K562 (cell line): ENCODE measurements around the gene MAGI2. TPM values are rescaled to one million over a fixed set of nuclear protein-coding genes. Genes with fewer than 3 reads are reported as not detected.

Source experiments
- ATAC-seq: fragments of 200-7000 bp; cut with Tn5 transposase; 3 replicates; pipeline ENCODE4 v1.9.1; 2020; ENCODE audit warnings: moderate library complexity
- BruUV-seq: library from RNA; stranded (reverse); fragments of 400-500 nt; replicated peaks from 2 replicates; lab custom pipeline; 2021; lab: Mats Ljungman, UMichigan
- CTCF ChIA-PET: fragments of 300-600 bp; formaldehyde crosslinking; extraction: SDS; loops from one replicate; lab custom pipeline; 2021; ENCODE audit warnings: low intra/inter-chr PET ratio; lab: Yijun Ruan, JAX
- POLR2A ChIA-PET: fragments of 300-600, 350-650 bp; sonication (Branson Sonifier 250); formaldehyde crosslinking; extraction: SDS; loops from one replicate; lab custom pipeline; 2021; ENCODE audit warnings: antibody characterized with exemption, inconsistent platforms; lab: Yijun Ruan, JAX
- DNase-seq, 4 experiments: peaks; one replicate each; pipeline versions ENCODE4 v3.0.0 to v3.0.0-alpha.2; 2011 to 2018; ENCODE audit warnings: low spot score in 3 of 4, mixed read lengths in 3 of 4; ENCODE audit errors: extremely low read depth in 1 of 4
- FAIRE-seq: peaks from 2 replicates; lab custom pipeline; 2011; peaks lifted over from hg19 to GRCh38; lab: Jason Lieb, UNC
- H2AFZ ChIP-seq: 2 replicates; pipeline ENCODE4 v1.6.0; 2011; ENCODE audit warnings: low read depth, low read length, control low read depth, inconsistent platforms
- H3K27ac ChIP-seq: fragments of 200-600 bp; 3 replicates; pipeline ENCODE4 v1.8.0; 2011; ENCODE audit warnings: low read depth, mild to moderate bottlenecking, control low read depth, inconsistent platforms, low read length, moderate library complexity, mixed read lengths; ENCODE audit errors: extremely low read depth
- H3K27me3 ChIP-seq, 2 experiments: fragments of 300-600 bp in 1 of 2; 2 replicates in 1 of 2; 3 replicates in 1 of 2; pipeline versions ENCODE4 v1.6.0 to v1.8.0; 2011; ENCODE audit warnings: inconsistent platforms in 2 of 2, low read length in 2 of 2, mild to moderate bottlenecking in 1 of 2, mixed read lengths in 1 of 2, moderate library complexity in 1 of 2; ENCODE audit not compliant: control insufficient read depth in 2 of 2, insufficient read depth in 2 of 2
- H3K36me3 ChIP-seq: fragments of 300-600 bp; 3 replicates; pipeline ENCODE4 v1.8.0; 2011; ENCODE audit warnings: mild to moderate bottlenecking, low read length, inconsistent platforms; ENCODE audit not compliant: control insufficient read depth, insufficient read depth
- H3K4me1 ChIP-seq, 2 experiments: fragments of 200-600 bp in 1 of 2; replicated peaks in 1 of 2; 2 replicates in 1 of 2; 3 replicates in 1 of 2; pipeline versions ENCODE4 v1.5.1 to v1.8.0; 2011; ENCODE audit warnings: inconsistent platforms in 2 of 2, low read length in 2 of 2, mild to moderate bottlenecking in 1 of 2, mixed read lengths in 1 of 2, moderate library complexity in 1 of 2; ENCODE audit not compliant: control insufficient read depth in 2 of 2, insufficient read depth in 2 of 2
- H3K4me2 ChIP-seq: 2 replicates; pipeline ENCODE4 v1.6.1; 2011; ENCODE audit warnings: low read length, control low read depth, inconsistent platforms, mixed read lengths; ENCODE audit not compliant: insufficient read depth
- H3K4me3 ChIP-seq: fragments of 200-600 bp; sonication (generic), shearing (Covaris generic); 2 replicates; pipeline ENCODE4 v1.5.1; 2016; ENCODE audit warnings: control low read depth, inconsistent platforms
- H3K79me2 ChIP-seq: fragments of 200-600 bp; 3 replicates; pipeline ENCODE4 v1.8.0; 2011; ENCODE audit warnings: low read length, inconsistent platforms; ENCODE audit not compliant: control insufficient read depth, insufficient read depth
- H3K9ac ChIP-seq, 2 experiments: 2 replicates each; pipeline versions ENCODE4 v1.6.0 to v1.6.1; 2011; ENCODE audit warnings: low read depth in 2 of 2, low read length in 2 of 2, control low read depth in 1 of 2, inconsistent platforms in 1 of 2, mild to moderate bottlenecking in 1 of 2, mixed read lengths in 1 of 2; ENCODE audit not compliant: insufficient read depth in 1 of 2
- H3K9me1 ChIP-seq: one replicate; pipeline ENCODE4 v1.6.0; 2011; ENCODE audit warnings: inconsistent platforms, mild to moderate bottlenecking, low read length, moderate library complexity; ENCODE audit not compliant: control insufficient read depth, insufficient read depth
- H3K9me3 ChIP-seq: replicated peaks from 2 replicates; pipeline ENCODE4 v1.5.1; 2011; ENCODE audit warnings: low read depth, low read length, inconsistent platforms; ENCODE audit not compliant: control insufficient read depth, insufficient read depth
- H4K20me1 ChIP-seq: replicated peaks from 2 replicates; pipeline ENCODE4 v1.6.1; 2011; ENCODE audit warnings: low read length, inconsistent platforms, mixed read lengths; ENCODE audit not compliant: control insufficient read depth, insufficient read depth
- CBFA2T2 ChIP-seq: fragments of 450-650 bp; conservative IDR thresholded peaks from 2 replicates; pipeline ENCODE4 v1.6.1; 2017; ENCODE audit warnings: mild to moderate bottlenecking
- MYBL2 ChIP-seq, 2 experiments: fragments of 450-650 bp in 1 of 2; sonication (generic) in 1 of 2; formaldehyde crosslinking in 1 of 2; IDR thresholded peaks; 2 replicates each; pipeline versions ENCODE4 v1.6.1 to v1.8.1; 2017 to 2022; ENCODE audit warnings: borderline replicate concordance in 1 of 2, inconsistent platforms in 1 of 2, low read depth in 1 of 2, mild to moderate bottlenecking in 1 of 2, missing genetic modification reagents in 1 of 2, moderate library complexity in 1 of 2
- RBM14 ChIP-seq: fragments of 200-400 bp; formaldehyde crosslinking; IDR thresholded peaks from 2 replicates; pipeline ENCODE4 v1.6.1; 2018; ENCODE audit warnings: low read depth, mild to moderate bottlenecking, low read length, moderate library complexity, borderline replicate concordance; ENCODE audit not compliant: insufficient read depth
- SAP30 ChIP-seq: fragments of 200-600 bp; sonication (generic); IDR thresholded peaks from 2 replicates; pipeline ENCODE4 v1.6.1; 2012; ENCODE audit warnings: borderline replicate concordance, low read depth, mild to moderate bottlenecking, moderate library complexity, low read length, control low read depth, inconsistent platforms; ENCODE audit not compliant: insufficient read depth, poor library complexity, severe bottlenecking
- SRF ChIP-seq, 2 experiments: fragments of 250-450, 450-650 bp in 1 of 2; sonication (Bioruptor Pico) in 1 of 2; sonication (generic) in 1 of 2; formaldehyde crosslinking; IDR thresholded peaks; 2 replicates each; pipeline versions ENCODE4 v1.5.0 to v1.5.1; 2020 to 2022; ENCODE audit warnings: mild to moderate bottlenecking in 1 of 2, missing genetic modification reagents in 1 of 2
- ZNF311 ChIP-seq: fragments of 250-450 bp; sonication (Bioruptor Pico); IDR thresholded peaks from 2 replicates; pipeline ENCODE4 v1.4.0; 2020; ENCODE audit warnings: mild to moderate bottlenecking, moderate library complexity
- WGBS: fragments of 100-300 bp; shearing (Covaris generic); methylation state at CpG from one replicate; pipeline ENCODE4 v1.1.6; 2016; ENCODE audit warnings: low coverage, mixed read lengths; ENCODE audit not compliant: insufficient coverage; ENCODE audit errors: missing lambda C conversion rate; 5-methylcytosine and 5-hydroxymethylcytosine counted together
- in situ Hi-C: fragments of 300-500 bp; cut with MboI; formaldehyde crosslinking; loops from 4 replicates; pipeline ENCODE4 v1.15.0; 2018; ENCODE audit warnings: inconsistent platforms, mixed read lengths
- intact Hi-C: fragments of 100-400 bp; cut with micrococcal nuclease; formaldehyde crosslinking; loops from 2 replicates; pipeline ENCODE4 v1.14.2; 2022
- polyA plus RNA-seq, 8 experiments: library from polyadenylated mRNA; depleted of rRNA in 4 of 8; stranded (reverse) in 5 of 8; unstranded in 3 of 8; fragments of >200 nt; fragmentation: Nextera tagmentation in 2 of 8; fragmentation: Illumina TruSeq in 1 of 8; extraction: Ambion mirVana in 2 of 8; extraction: Trizol in 1 of 8; gene quantifications; 2 replicates each; pipeline versions ENCODE4 v1.2.1 to v1.2.3, GENCODE V29; 2011 to 2014; ENCODE audit warnings: inconsistent platforms in 1 of 8, missing spikeins in 1 of 8
- total RNA-seq, 7 experiments: library from RNA; depleted of rRNA in 6 of 7; stranded (reverse); fragments of >200 nt in 6 of 7; fragmentation: Illumina TruSeq in 2 of 7; extraction: Trizol in 2 of 7; gene quantifications; 2 replicates each; pipeline versions ENCODE4 v1.2.1 to v1.2.3, GENCODE V29; 2011 to 2021; ENCODE audit warnings: low replicate concordance in 1 of 7
- TF ChIP-seq, protein P1 (sequence below): sonication (generic); formaldehyde crosslinking; IDR thresholded peaks from 2 replicates; pipeline ENCODE4 v1.8.1; 2023; ENCODE audit warnings: mild to moderate bottlenecking, missing genetic modification reagents, moderate library complexity
- TF ChIP-seq, protein P2 (sequence below), 2 experiments: fragments of 200-800 bp in 1 of 2; sonication (Bioruptor generic) in 1 of 2; sonication (generic) in 1 of 2; formaldehyde crosslinking in 1 of 2; IDR thresholded peaks in 1 of 2; conservative IDR thresholded peaks in 1 of 2; 2 replicates each; pipeline versions ENCODE4 v1.5.0 to v1.6.1; 2016 to 2020; ENCODE audit warnings: missing compliant biosample characterization in 1 of 2, missing genetic modification characterization in 1 of 2, missing genetic modification reagents in 1 of 2

MAGI2 gene
- total and polyA plus RNA-seq, 9 of the 15 experiments (the other 6 are each of a cell fraction or from before 2014, with no cell fraction given), result 0.27 to 1.4 (median 0.70) TPM

GRCh38 chr7:79290841-79291497, 162.5 kb downstream of the MAGI2 start:
- Histone ChIP-seq H3K9me3 (no peaks in the 10 kb centered on the region), H4K20me1 (no peaks in the 10 kb centered on the region), H3K4me3 (no peak overlapping the region), H3K9me1 (no peaks in the 10 kb centered on the region), H2AFZ (no peak overlapping the region), H3K4me1 (no peaks in the 10 kb centered on the region), H3K27me3 (no peaks in the 10 kb centered on the region), H3K4me2 (no peak overlapping the region), H3K79me2 (no peaks in the 10 kb centered on the region), H3K9ac (no peak overlapping the region), H3K36me3 (no peaks in the 10 kb centered on the region), H3K27ac (no peak overlapping the region)
- CTCF ChIA-PET, result no interaction called here
- no TSS peak for BruUV-seq
- POLR2A ChIA-PET, result no interaction called here
- FAIRE-seq, result no peak
- in situ Hi-C loops, result no loop called here
- 2% methylated on average over 4 of the region's 4 CpGs for WGBS
- intact Hi-C loops, result no loop called here
- DNase-seq, result no peak
- no peak for ATAC-seq
- TF ChIP-seq SRF (CRISPR knock-in tag; IDR thresholded peaks at IDR 0.05) (no peak), ZNF311 (CRISPR knock-in tag) (no peak), CBFA2T2 (no peak), SAP30 (no peak), RBM14 (no peak), MYBL2 (IDR thresholded peaks at IDR 0.05; ENCODE audit: low read depth) (no peak), MYBL2 (CRISPR knock-in tag; IDR thresholded peaks at IDR 0.05; ENCODE audit: borderline replicate concordance) (no peak)
- TF ChIP-seq, protein P1, sequence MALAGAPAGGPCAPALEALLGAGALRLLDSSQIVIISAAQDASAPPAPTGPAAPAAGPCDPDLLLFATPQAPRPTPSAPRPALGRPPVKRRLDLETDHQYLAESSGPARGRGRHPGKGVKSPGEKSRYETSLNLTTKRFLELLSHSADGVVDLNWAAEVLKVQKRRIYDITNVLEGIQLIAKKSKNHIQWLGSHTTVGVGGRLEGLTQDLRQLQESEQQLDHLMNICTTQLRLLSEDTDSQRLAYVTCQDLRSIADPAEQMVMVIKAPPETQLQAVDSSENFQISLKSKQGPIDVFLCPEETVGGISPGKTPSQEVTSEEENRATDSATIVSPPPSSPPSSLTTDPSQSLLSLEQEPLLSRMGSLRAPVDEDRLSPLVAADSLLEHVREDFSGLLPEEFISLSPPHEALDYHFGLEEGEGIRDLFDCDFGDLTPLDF (CRISPR knock-in tag), result no peak
- TF ChIP-seq, protein P2, sequence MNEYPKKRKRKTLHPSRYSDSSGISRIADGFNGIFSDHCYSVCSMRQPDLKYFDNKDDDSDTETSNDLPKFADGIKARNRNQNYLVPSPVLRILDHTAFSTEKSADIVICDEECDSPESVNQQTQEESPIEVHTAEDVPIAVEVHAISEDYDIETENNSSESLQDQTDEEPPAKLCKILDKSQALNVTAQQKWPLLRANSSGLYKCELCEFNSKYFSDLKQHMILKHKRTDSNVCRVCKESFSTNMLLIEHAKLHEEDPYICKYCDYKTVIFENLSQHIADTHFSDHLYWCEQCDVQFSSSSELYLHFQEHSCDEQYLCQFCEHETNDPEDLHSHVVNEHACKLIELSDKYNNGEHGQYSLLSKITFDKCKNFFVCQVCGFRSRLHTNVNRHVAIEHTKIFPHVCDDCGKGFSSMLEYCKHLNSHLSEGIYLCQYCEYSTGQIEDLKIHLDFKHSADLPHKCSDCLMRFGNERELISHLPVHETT (CRISPR knock-in tag; conservative IDR thresholded peaks at IDR 0.05 in 1 of 2, IDR thresholded peaks at IDR 0.05 in 1 of 2), result no peak
